A549 (cell line): Measurements from ENCODE around the gene NOXO1. TPM values are rescaled to one million over a fixed set of nuclear protein-coding genes. Genes with fewer than 3 reads are reported as not detected.

Experiments used
- ATAC-seq, 2 experiments: fragments of 200-7000 bp in 1 of 2; fragments of >200 bp in 1 of 2; cut with Nextera tagmentation in 1 of 2; cut with Tn5 transposase in 1 of 2; 3 replicates each; pipeline versions ENCODE4 v1.8.0 to v1.9.1; 2018 to 2020; ENCODE audit warnings: mild to moderate bottlenecking in 1 of 2, moderate library complexity in 1 of 2
- CTCF ChIA-PET: fragments of 300-600 bp; sonication (Branson Sonifier 250); formaldehyde crosslinking; extraction: SDS; loops from one replicate; lab custom pipeline; 2021; ENCODE audit warnings: antibody characterized with exemption, inconsistent platforms; lab: Yijun Ruan, JAX
- POLR2A ChIA-PET: fragments of 350-600 bp; formaldehyde crosslinking; extraction: SDS; loops from one replicate; lab custom pipeline; 2021; ENCODE audit warnings: antibody characterized with exemption, inconsistent platforms; lab: Yijun Ruan, JAX
- DNase-seq, 2 experiments: peaks; one replicate each; pipeline versions ENCODE4 v3.0.0 to v3.0.0-alpha.2; 2011 to 2016; ENCODE audit warnings: low read depth in 1 of 2, low spot score in 1 of 2
- FAIRE-seq: peaks from 2 replicates; lab custom pipeline; 2011; peaks lifted over from hg19 to GRCh38; lab: Jason Lieb, UNC
- H3K27ac ChIP-seq, 2 experiments: fragments of >200 bp; sonication (Bioruptor Twin); formaldehyde crosslinking; 3 replicates each; pipeline ENCODE4 v1.5.1; 2016 to 2017
- H3K4me1 ChIP-seq: fragments of >200 bp; sonication (Bioruptor Twin); formaldehyde crosslinking; 3 replicates; pipeline ENCODE4 v1.6.1; 2016
- H3K4me2 ChIP-seq: fragments of >200 bp; sonication (Bioruptor Twin); formaldehyde crosslinking; 3 replicates; pipeline ENCODE4 v1.6.1; 2016
- H3K4me3 ChIP-seq: fragments of >200 bp; sonication (Bioruptor Twin); formaldehyde crosslinking; 3 replicates; pipeline ENCODE4 v1.5.1; 2016
- H3K9me3 ChIP-seq: fragments of >200 bp; sonication (Bioruptor Twin); formaldehyde crosslinking; 3 replicates; pipeline ENCODE4 v1.6.1; 2016
- BHLHE40 ChIP-seq: IDR thresholded peaks from 2 replicates; pipeline ENCODE4 v1.6.1; 2012; ENCODE audit warnings: low read depth, low read length, inconsistent platforms
- CHD2 ChIP-seq: fragments of 150-350 bp; IDR thresholded peaks from 2 replicates; pipeline ENCODE4 v1.6.1; 2014; ENCODE audit warnings: low read length; ENCODE audit not compliant: partially characterized antibody
- E2F6 ChIP-seq: IDR thresholded peaks from 2 replicates; pipeline ENCODE4 v1.6.1; 2012; ENCODE audit warnings: low read depth, borderline replicate concordance
- EHF ChIP-seq: fragments of 250-450 bp; sonication (Bioruptor Pico); IDR thresholded peaks from 2 replicates; pipeline ENCODE4 v1.5.0; 2020; ENCODE audit warnings: mild to moderate bottlenecking
- EHMT2 ChIP-seq: fragments of 200-600 bp; sonication (generic); IDR thresholded peaks from 2 replicates; pipeline ENCODE4 v1.6.1; 2016; ENCODE audit warnings: antibody characterized with exemption, low read depth, mild to moderate bottlenecking, moderate library complexity
- EP300 ChIP-seq, 2 experiments: fragments of >200 bp; sonication (Bioruptor Twin); formaldehyde crosslinking; IDR thresholded peaks; 2 replicates in 1 of 2; 3 replicates in 1 of 2; pipeline ENCODE4 v1.6.1; 2016 to 2017
- FOSB ChIP-seq: fragments of 250-450 bp; sonication (Bioruptor Pico); IDR thresholded peaks from 2 replicates; pipeline ENCODE4 v1.5.0; 2020; ENCODE audit warnings: mild to moderate bottlenecking, moderate library complexity
- FOSL2 ChIP-seq, 2 experiments: fragments of 450-650 bp in 1 of 2; fragments of >200 bp in 1 of 2; sonication (Bioruptor Twin) in 1 of 2; formaldehyde crosslinking; IDR thresholded peaks; 2 replicates each; pipeline versions ENCODE4 v1.5.0 to v1.6.1; 2016 to 2020; ENCODE audit warnings: mild to moderate bottlenecking in 1 of 2, moderate library complexity in 1 of 2
- GATA3 ChIP-seq: IDR thresholded peaks from 2 replicates; pipeline ENCODE4 v1.6.1; 2012; ENCODE audit warnings: borderline replicate concordance
- HEYL ChIP-seq: fragments of 250-450 bp; sonication (Bioruptor Pico); IDR thresholded peaks from 2 replicates; pipeline ENCODE4 v1.8.0; 2021; ENCODE audit warnings: mild to moderate bottlenecking, moderate library complexity
- HMGXB4 ChIP-seq: fragments of 250-450 bp; sonication (Bioruptor Pico); IDR thresholded peaks from 2 replicates; pipeline ENCODE4 v1.5.0; 2021; ENCODE audit warnings: mild to moderate bottlenecking, moderate library complexity, borderline replicate concordance
- HOXA7 ChIP-seq: fragments of 250-450 bp; sonication (Bioruptor Pico); IDR thresholded peaks from 2 replicates; pipeline ENCODE4 v1.5.0; 2020; ENCODE audit warnings: mild to moderate bottlenecking, moderate library complexity
- HOXB13 ChIP-seq: fragments of 250-450 bp; sonication (Bioruptor Pico); IDR thresholded peaks from 2 replicates; pipeline ENCODE4 v1.5.0; 2020; ENCODE audit warnings: low read depth, mild to moderate bottlenecking, moderate library complexity
- MAFK ChIP-seq: fragments of 450-650 bp; IDR thresholded peaks from 2 replicates; pipeline ENCODE4 v1.6.1; 2014; ENCODE audit not compliant: partially characterized antibody
- MAX ChIP-seq: IDR thresholded peaks from 2 replicates; pipeline ENCODE4 v1.6.1; 2012
- MYC ChIP-seq: IDR thresholded peaks from 2 replicates; pipeline ENCODE4 v1.6.1; 2012; ENCODE audit warnings: mild to moderate bottlenecking, inconsistent platforms, low read length, improper control_type of control experiment, borderline replicate concordance
- NPAS2 ChIP-seq: fragments of 250-450 bp; sonication (Bioruptor Pico); IDR thresholded peaks from 2 replicates; pipeline ENCODE4 v1.8.0; 2022; ENCODE audit warnings: mild to moderate bottlenecking, moderate library complexity, borderline replicate concordance
- PBX3 ChIP-seq: IDR thresholded peaks from 2 replicates; pipeline ENCODE4 v1.6.1; 2012
- PHF8 ChIP-seq: fragments of 200-600 bp; sonication (generic); IDR thresholded peaks from 2 replicates; pipeline ENCODE4 v1.6.1; 2016; ENCODE audit warnings: low read depth, mild to moderate bottlenecking, antibody characterized with exemption, moderate library complexity, borderline replicate concordance
- POLR2A ChIP-seq: IDR thresholded peaks from 2 replicates; pipeline ENCODE4 v1.6.1; 2012; ENCODE audit warnings: mild to moderate bottlenecking, low read length
- RARB ChIP-seq: fragments of 250-450 bp; sonication (Bioruptor Pico); IDR thresholded peaks from 2 replicates; pipeline ENCODE4 v1.8.0; 2021; ENCODE audit warnings: mild to moderate bottlenecking, moderate library complexity
- RFX5 ChIP-seq: fragments of 450-650 bp; IDR thresholded peaks from 2 replicates; pipeline ENCODE4 v1.7.1; 2014; ENCODE audit warnings: antibody characterized with exemption, mild to moderate bottlenecking, moderate library complexity
- SMC3 ChIP-seq: fragments of >200 bp; sonication (Bioruptor Twin); formaldehyde crosslinking; IDR thresholded peaks from 3 replicates; pipeline ENCODE4 v1.6.1; 2018; ENCODE audit warnings: inconsistent platforms
- SREBF2 ChIP-seq: fragments of 450-650 bp; IDR thresholded peaks from 2 replicates; pipeline ENCODE4 v1.6.1; 2014; ENCODE audit warnings: mild to moderate bottlenecking, moderate library complexity
- TFCP2L1 ChIP-seq: fragments of 250-450 bp; sonication (Bioruptor Pico); IDR thresholded peaks from 2 replicates; pipeline ENCODE4 v1.5.0; 2021; ENCODE audit warnings: mild to moderate bottlenecking
- ZFP36 ChIP-seq: fragments of 450-650 bp; IDR thresholded peaks from 2 replicates; pipeline ENCODE4 v1.6.1; 2014; ENCODE audit warnings: borderline replicate concordance; ENCODE audit not compliant: partially characterized antibody
- ZSCAN20 ChIP-seq: fragments of 250-450 bp; sonication (Bioruptor Pico); IDR thresholded peaks from 2 replicates; pipeline ENCODE4 v1.8.0; 2022; ENCODE audit warnings: mild to moderate bottlenecking, moderate library complexity
- WGBS: methylation state at CpG from one replicate; pipeline ENCODE4 v1.1.6; 2017; ENCODE audit errors: missing lambda C conversion rate; 5-methylcytosine and 5-hydroxymethylcytosine counted together
- polyA plus RNA-seq, 4 experiments: library from polyadenylated mRNA; depleted of rRNA in 3 of 4; stranded (reverse); fragments of >200 nt; fragmentation: RNase III in 1 of 4; extraction: RNeasy Plus Mini Kit Qiagen cat#74134 plus additional on column Dnase treatment in 1 of 4; gene quantifications; 2 replicates in 3 of 4; 3 replicates in 1 of 4; pipeline ENCODE4 v1.2.3, GENCODE V29; 2011 to 2017

NOXO1 gene
- polyA plus RNA-seq, 2 of the 4 experiments (the other 2 are of a cell fraction): 0.32 TPM; not detected in 1

- no peak overlapping the region for H3K4me3 ChIP-seq
- FAIRE-seq (no peak), ATAC-seq (no peak), DNase-seq (no peak)
- no peak overlapping the region for H3K27ac ChIP-seq
- ChIA-PET CTCF (interaction anchor here (1.3 kb wide), 2 partner anchors 12 to 19 kb away, joined by 3 to 5 read pairs; partner anchors contain the start of gene NDUFB10), POLR2A (interaction anchor here (5.1 kb wide), 1 partner anchor 13 kb away, joined by 17 read pairs; the partner anchor contains the start of gene RPS2)
- 98% methylated on average over 7 of the region's 18 CpGs for WGBS
- H3K4me1 ChIP-seq: peaks cover 23% of the 10 kb centered on the region
- no peaks in the 10 kb centered on the region for H3K9me3 ChIP-seq
- TF ChIP-seq HEYL (CRISPR knock-in tag): no peak
- no peak overlapping the region for H3K4me2 ChIP-seq
Observed at GRCh38 chr16:1977875-1978268, 3.4 kb downstream of the NOXO1 start.

GRCh38 chr16:1976951-1977874 is 4.1 kb downstream of the NOXO1 start:
- no peak for ATAC-seq
- DNase-seq: no peak
- WGBS: 88% methylated on average over 29 of the region's 33 CpGs
- FAIRE-seq: no peak
- POLR2A ChIA-PET: interaction anchor here (5.1 kb wide), 1 partner anchor 12 kb away, joined by 17 read pairs; the partner anchor contains the start of gene RPS2
- Histone ChIP-seq H3K4me2 (no peak overlapping the region), H3K27ac (no peak overlapping the region), H3K4me3 (no peak overlapping the region), H3K4me1 (peaks cover 20% of the 10 kb centered on the region), H3K9me3 (no peaks in the 10 kb centered on the region)
- CTCF ChIA-PET: interaction anchor here (0.9 to 1.3 kb wide), 6 partner anchors 11 to 163 kb away, joined by 3 to 6 read pairs (median 4); partner anchors contain the start of gene NDUFB10
- TF ChIP-seq NPAS2 (CRISPR knock-in tag): no peak
- no peak for TF ChIP-seq MYC
- TF ChIP-seq HEYL (CRISPR knock-in tag): no peak
- TF ChIP-seq SMC3: no peak
- no peak for TF ChIP-seq ZFP36
- no peak for TF ChIP-seq RARB (CRISPR knock-in tag)
- TF ChIP-seq PHF8: no peak
- no peak for TF ChIP-seq BHLHE40
- no peak for TF ChIP-seq EP300 (IDR thresholded peaks at IDR 0.05)
- no peak for TF ChIP-seq FOSB (CRISPR knock-in tag)
- no peak for TF ChIP-seq EHMT2
- no peak for TF ChIP-seq PBX3
- no peak for TF ChIP-seq FOSL2 (IDR thresholded peaks at IDR 0.05)
- TF ChIP-seq FOSL2 (CRISPR knock-in tag; IDR thresholded peaks at IDR 0.05): no peak
- TF ChIP-seq HOXA7 (CRISPR knock-in tag): no peak

GRCh38 chr16:1976216-1976520 is 5.1 kb downstream of the NOXO1 start:
- Histone ChIP-seq H3K27ac (no peak overlapping the region), H3K4me3 (no peak overlapping the region)
- no peak for ATAC-seq
- POLR2A ChIA-PET: interaction anchor here (5.1 kb wide), 1 partner anchor 11 kb away, joined by 17 read pairs; the partner anchor contains the start of gene RPS2
- no peak for TF ChIP-seq HOXB13
- TF ChIP-seq SMC3: no peak
- no peak for TF ChIP-seq TFCP2L1
- TF ChIP-seq POLR2A: no peak
- no peak for TF ChIP-seq MAFK
- TF ChIP-seq ZSCAN20 (CRISPR knock-in tag): no peak
- TF ChIP-seq RFX5: no peak
- no peak for TF ChIP-seq CHD2
- no peak for TF ChIP-seq FOSB (CRISPR knock-in tag)
- no peak for TF ChIP-seq HMGXB4 (CRISPR knock-in tag)
- no peak for TF ChIP-seq SREBF2
- TF ChIP-seq MAX: no peak
- no peak for TF ChIP-seq NPAS2 (CRISPR knock-in tag)
- TF ChIP-seq EHF (CRISPR knock-in tag): no peak
- no peak for TF ChIP-seq E2F6
- TF ChIP-seq GATA3: no peak
- TF ChIP-seq, all 56 proteins: peak for 0
- Histone ChIP-seq H3K4me1 (peaks cover 11% of the 10 kb centered on the region; the same call in 2 of the 3 replicates), H3K9me3 (no peaks in the 10 kb centered on the region), H3K4me2 (no peak overlapping the region)
- CTCF ChIA-PET: interaction anchor here (1.8 kb wide), 1 partner anchor 28 kb away, joined by 6 read pairs; no protein-coding TSS in a partner anchor
- FAIRE-seq (no peak), DNase-seq (no peak)
- WGBS: 96% methylated on average over 7 of the region's 8 CpGs
